Astrocyte (in vitro differentiated cells and primary cell): ENCODE data around the gene EN1. TPM values are rescaled to one million over a fixed set of nuclear protein-coding genes. Genes with fewer than 3 reads are reported as not detected.

Source experiments
- DNase-seq: peaks from one replicate; pipeline ENCODE4 v3.0.0-alpha.2; 2010; ENCODE audit warnings: low read depth
- FAIRE-seq: peaks from 2 replicates; lab custom pipeline; 2011; peaks lifted over from hg19 to GRCh38; lab: Jason Lieb, UNC
- H2AFZ ChIP-seq: 2 replicates; pipeline ENCODE4 v1.6.0; 2012; ENCODE audit warnings: low read depth, low read length, inconsistent platforms
- H3K27ac ChIP-seq: 2 replicates; pipeline ENCODE4 v1.5.1; 2011; ENCODE audit warnings: low read depth, low read length, inconsistent platforms
- H3K27me3 ChIP-seq: 2 replicates; pipeline ENCODE4 v1.6.0; 2011; ENCODE audit warnings: low read length, inconsistent platforms; ENCODE audit not compliant: insufficient read depth
- H3K36me3 ChIP-seq: 2 replicates; pipeline ENCODE4 v1.5.1; 2011; ENCODE audit warnings: low read length, inconsistent platforms; ENCODE audit not compliant: insufficient read depth
- H3K4me1 ChIP-seq: 2 replicates; pipeline ENCODE4 v1.5.1; 2011; ENCODE audit warnings: low read length, inconsistent platforms; ENCODE audit not compliant: insufficient read depth
- H3K4me2 ChIP-seq: 2 replicates; pipeline ENCODE4 v1.6.0; 2012; ENCODE audit warnings: low read length, inconsistent platforms
- H3K4me3 ChIP-seq: 2 replicates; pipeline ENCODE4 v1.5.1; 2011; ENCODE audit warnings: low read depth, mild to moderate bottlenecking, low read length, inconsistent platforms; ENCODE audit not compliant: insufficient read depth
- H3K79me2 ChIP-seq: 2 replicates; pipeline ENCODE4 v1.6.0; 2012; ENCODE audit warnings: mild to moderate bottlenecking, low read length, inconsistent platforms; ENCODE audit not compliant: insufficient read depth
- H3K9ac ChIP-seq: 2 replicates; pipeline ENCODE4 v1.6.0; 2012; ENCODE audit warnings: mild to moderate bottlenecking, low read length, inconsistent platforms
- H3K9me3 ChIP-seq: 2 replicates; pipeline ENCODE4 v1.5.1; 2012; ENCODE audit warnings: low read depth, mild to moderate bottlenecking, low read length, inconsistent platforms; ENCODE audit not compliant: insufficient read depth
- H4K20me1 ChIP-seq: 2 replicates; pipeline ENCODE4 v1.6.0; 2012; ENCODE audit warnings: low read length, inconsistent platforms; ENCODE audit not compliant: insufficient read depth
- H3K27ac Mint-ChIP-seq: one replicate; pipeline ENCODE4 v1.8.0; 2021; ENCODE audit warnings: mild to moderate bottlenecking, mixed read lengths; ENCODE audit not compliant: unreplicated experiment
- H3K27me3 Mint-ChIP-seq: one replicate; pipeline ENCODE4 v1.8.0; 2021; ENCODE audit warnings: low read depth, mixed read lengths; ENCODE audit not compliant: unreplicated experiment
- H3K36me3 Mint-ChIP-seq: one replicate; pipeline ENCODE4 v1.8.0; 2021; ENCODE audit warnings: low read depth, mixed read lengths; ENCODE audit not compliant: unreplicated experiment
- H3K4me1 Mint-ChIP-seq: one replicate; pipeline ENCODE4 v1.8.0; 2021; ENCODE audit warnings: low read depth, mixed read lengths; ENCODE audit not compliant: unreplicated experiment
- H3K4me3 Mint-ChIP-seq: one replicate; pipeline ENCODE4 v1.8.0; 2021; ENCODE audit warnings: mild to moderate bottlenecking, moderate library complexity, mixed read lengths; ENCODE audit not compliant: unreplicated experiment
- H3K9me3 Mint-ChIP-seq: one replicate; pipeline ENCODE4 v1.8.0; 2021; ENCODE audit warnings: mild to moderate bottlenecking, mixed read lengths; ENCODE audit not compliant: unreplicated experiment
- EZH2 ChIP-seq: IDR thresholded peaks from 2 replicates; pipeline ENCODE4 v1.6.1; 2012; ENCODE audit warnings: mild to moderate bottlenecking, low read length, inconsistent platforms; ENCODE audit not compliant: insufficient read depth
- total RNA-seq: library from RNA; stranded (reverse); gene quantifications from 2 replicates; pipeline ENCODE4 v1.2.1, GENCODE V29; 2021
- TF ChIP-seq, protein P1 (sequence below): IDR thresholded peaks from 2 replicates; pipeline ENCODE4 v1.5.1; 2011; ENCODE audit warnings: low read depth, mild to moderate bottlenecking, inconsistent platforms, low read length, moderate library complexity; ENCODE audit not compliant: insufficient read depth

The EN1 gene
- total RNA-seq, 1 donor from 2014 or later: 0.09 TPM

- Histone ChIP-seq H2AFZ (peak overlapping the region; percentile 68), H3K4me3 (peak overlapping the region; percentile 43), H3K79me2 (peaks cover 65% of the 10 kb centered on the region), H3K4me1 (peaks cover 6% of the 10 kb centered on the region), H3K9me3 (no peaks in the 10 kb centered on the region), H3K27me3 (peaks cover 73% of the 10 kb centered on the region), H4K20me1 (peaks cover 22% of the 10 kb centered on the region), H3K36me3 (no peaks in the 10 kb centered on the region), H3K9ac (peak overlapping the region; percentile 83), H3K27ac (peak overlapping the region; percentile 47), H3K4me2 (peak overlapping the region; percentile 77)
- peak overlapping the region; percentile 62 for H3K27ac Mint-ChIP-seq
- no peak for DNase-seq
- TF ChIP-seq, protein P1, sequence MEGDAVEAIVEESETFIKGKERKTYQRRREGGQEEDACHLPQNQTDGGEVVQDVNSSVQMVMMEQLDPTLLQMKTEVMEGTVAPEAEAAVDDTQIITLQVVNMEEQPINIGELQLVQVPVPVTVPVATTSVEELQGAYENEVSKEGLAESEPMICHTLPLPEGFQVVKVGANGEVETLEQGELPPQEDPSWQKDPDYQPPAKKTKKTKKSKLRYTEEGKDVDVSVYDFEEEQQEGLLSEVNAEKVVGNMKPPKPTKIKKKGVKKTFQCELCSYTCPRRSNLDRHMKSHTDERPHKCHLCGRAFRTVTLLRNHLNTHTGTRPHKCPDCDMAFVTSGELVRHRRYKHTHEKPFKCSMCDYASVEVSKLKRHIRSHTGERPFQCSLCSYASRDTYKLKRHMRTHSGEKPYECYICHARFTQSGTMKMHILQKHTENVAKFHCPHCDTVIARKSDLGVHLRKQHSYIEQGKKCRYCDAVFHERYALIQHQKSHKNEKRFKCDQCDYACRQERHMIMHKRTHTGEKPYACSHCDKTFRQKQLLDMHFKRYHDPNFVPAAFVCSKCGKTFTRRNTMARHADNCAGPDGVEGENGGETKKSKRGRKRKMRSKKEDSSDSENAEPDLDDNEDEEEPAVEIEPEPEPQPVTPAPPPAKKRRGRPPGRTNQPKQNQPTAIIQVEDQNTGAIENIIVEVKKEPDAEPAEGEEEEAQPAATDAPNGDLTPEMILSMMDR: no peak
- peak; percentile 96 for TF ChIP-seq EZH2
- H3K27me3 Mint-ChIP-seq: peaks cover 82% of the 10 kb centered on the region
- peak overlapping the region; percentile 15 for H3K4me3 Mint-ChIP-seq
- peaks cover 5% of the 10 kb centered on the region for H3K4me1 Mint-ChIP-seq
- peaks cover 2% of the 10 kb centered on the region for H3K36me3 Mint-ChIP-seq
- FAIRE-seq: no peak
- H3K9me3 Mint-ChIP-seq: peaks cover 34% of the 10 kb centered on the region
These were observed 4.6 kb downstream of the EN1 start for GRCh38 chr2:118842661-118843482.

GRCh38 chr2:118841828-118842461 lies 5.5 kb downstream of the EN1 start:
- H3K9ac ChIP-seq: peak overlapping the region; percentile 74
- Mint-ChIP-seq H3K4me3 (peak overlapping the region; percentile 34), H3K27ac (peak overlapping the region; percentile 69), H3K36me3 (no peaks in the 10 kb centered on the region), H3K4me1 (peaks cover 4% of the 10 kb centered on the region), H3K27me3 (peaks cover 85% of the 10 kb centered on the region), H3K9me3 (peaks cover 34% of the 10 kb centered on the region)
- peaks cover 6% of the 10 kb centered on the region for H3K4me1 ChIP-seq
- H4K20me1 ChIP-seq: peaks cover 22% of the 10 kb centered on the region
- H3K4me3 ChIP-seq: peak overlapping the region; percentile 46
- peaks cover 73% of the 10 kb centered on the region for H3K27me3 ChIP-seq
- no peak overlapping the region for H2AFZ ChIP-seq
- H3K79me2 ChIP-seq: peaks cover 65% of the 10 kb centered on the region
- no peak overlapping the region for H3K27ac ChIP-seq
- no peaks in the 10 kb centered on the region for H3K9me3 ChIP-seq
- peak; percentile 10 for TF ChIP-seq EZH2
- TF ChIP-seq, protein P1: no peak
- no peaks in the 10 kb centered on the region for H3K36me3 ChIP-seq
- H3K4me2 ChIP-seq: peak overlapping the region; percentile 77
- FAIRE-seq: no peak
- no peak for DNase-seq
